OCI-LY1 (cell line): ENCODE measurements around the gene RAD51B.
A peak's percentile ranks its signal among the peaks of the same experiment; 100 is the strongest.

Source experiments
- H2AFZ ChIP-seq: fragments of 200-600 bp; sonication (generic), shearing (Covaris generic); 2 replicates; pipeline ENCODE4 v1.6.0; 2014; ENCODE audit warnings: antibody characterized with exemption, mild to moderate bottlenecking, low read length
- H3F3A ChIP-seq: fragments of 200-600 bp; sonication (generic), shearing (Covaris generic); 2 replicates; pipeline ENCODE4 v1.6.0; 2014; ENCODE audit warnings: mild to moderate bottlenecking, antibody characterized with exemption, low read length, moderate library complexity; ENCODE audit not compliant: insufficient read depth
- H3K27ac ChIP-seq: fragments of 200-600 bp; sonication (generic); 2 replicates; pipeline ENCODE4 v1.5.1; 2014; ENCODE audit warnings: low read length, mixed run types, mild to moderate bottlenecking, low read depth; ENCODE audit not compliant: poor library complexity, severe bottlenecking
- H3K27me3 ChIP-seq: fragments of 200-600 bp; sonication (generic); 2 replicates; pipeline ENCODE4 v1.6.0; 2014; ENCODE audit warnings: antibody characterized with exemption, mild to moderate bottlenecking, low read length, moderate library complexity; ENCODE audit not compliant: insufficient read depth
- H3K36me3 ChIP-seq: fragments of 200-600 bp; sonication (generic); 2 replicates; pipeline ENCODE4 v1.6.1; 2014; ENCODE audit warnings: mild to moderate bottlenecking, antibody characterized with exemption, low read length, moderate library complexity, mixed read lengths; ENCODE audit not compliant: insufficient read depth
- H3K4me1 ChIP-seq: fragments of 200-600 bp; sonication (generic); 2 replicates; pipeline ENCODE4 v1.5.1; 2014; ENCODE audit warnings: mild to moderate bottlenecking, low read length, moderate library complexity; ENCODE audit not compliant: insufficient read depth, severe bottlenecking
- H3K4me2 ChIP-seq: fragments of 200-600 bp; sonication (generic), shearing (Covaris generic); 2 replicates; pipeline ENCODE4 v1.6.1; 2014; ENCODE audit warnings: low read length
- H3K4me3 ChIP-seq: fragments of 200-600 bp; sonication (generic); 2 replicates; pipeline ENCODE4 v1.5.1; 2014; ENCODE audit warnings: low read length, low read depth, mild to moderate bottlenecking, mixed read lengths; ENCODE audit not compliant: poor library complexity, severe bottlenecking
- H3K79me2 ChIP-seq: fragments of 200-600 bp; shearing (Covaris generic); 2 replicates; pipeline ENCODE4 v1.6.1; 2016; ENCODE audit warnings: mixed run types, low read length, mixed read lengths; ENCODE audit not compliant: insufficient read depth
- H3K9ac ChIP-seq: fragments of 200-600 bp; sonication (generic), shearing (Covaris generic); 2 replicates; pipeline ENCODE4 v1.6.1; 2014; ENCODE audit warnings: mild to moderate bottlenecking, low read length, mixed read lengths
- H3K9me2 ChIP-seq: fragments of 200-600 bp; sonication (generic), shearing (Covaris generic); 2 replicates; pipeline ENCODE4 v1.6.1; 2014; ENCODE audit warnings: low read depth, mild to moderate bottlenecking, low read length, mixed read lengths
- H3K9me3 ChIP-seq: fragments of 200-600 bp; shearing (Covaris generic); 2 replicates; pipeline ENCODE4 v1.6.1; 2014; ENCODE audit warnings: low read length, mixed read lengths
- H4K20me1 ChIP-seq: fragments of 200-600 bp; sonication (generic), shearing (Covaris generic); 2 replicates; pipeline ENCODE4 v1.6.0; 2016; ENCODE audit warnings: mild to moderate bottlenecking, low read length; ENCODE audit not compliant: insufficient read depth
- EZH2 ChIP-seq: fragments of 200-600 bp; sonication (generic), shearing (Covaris generic); IDR thresholded peaks from 2 replicates; pipeline ENCODE4 v1.8.0; 2017; ENCODE audit warnings: borderline replicate concordance, mixed run types, mild to moderate bottlenecking, antibody characterized with exemption, low read length, moderate library complexity, mixed read lengths
- TF ChIP-seq, protein P1 (sequence below): fragments of 200-600 bp; sonication (generic), shearing (Covaris generic); IDR thresholded peaks from 2 replicates; pipeline ENCODE4 v1.5.1; 2017; ENCODE audit warnings: mild to moderate bottlenecking, antibody characterized with exemption, low read length, moderate library complexity, mixed read lengths

RAD51B gene

GRCh38 chr14:68292441-68293215 lies 473.0 kb downstream of the RAD51B start:
- Histone ChIP-seq H3K36me3 (no peaks in the 10 kb centered on the region), H3K27me3 (no peaks in the 10 kb centered on the region), H3K9me3 (no peaks in the 10 kb centered on the region), H4K20me1 (no peaks in the 10 kb centered on the region), H3K9me2 (no peaks in the 10 kb centered on the region), H3K4me1 (peaks cover 66% of the 10 kb centered on the region), H3K79me2 (no peaks in the 10 kb centered on the region), H2AFZ (no peak overlapping the region), H3K4me3 (peak overlapping the region; percentile 9), H3F3A (no peaks in the 10 kb centered on the region), H3K27ac (peak overlapping the region; percentile 87), H3K4me2 (peak overlapping the region; percentile 42), H3K9ac (peak overlapping the region; percentile 44)
- TF ChIP-seq, protein P1, sequence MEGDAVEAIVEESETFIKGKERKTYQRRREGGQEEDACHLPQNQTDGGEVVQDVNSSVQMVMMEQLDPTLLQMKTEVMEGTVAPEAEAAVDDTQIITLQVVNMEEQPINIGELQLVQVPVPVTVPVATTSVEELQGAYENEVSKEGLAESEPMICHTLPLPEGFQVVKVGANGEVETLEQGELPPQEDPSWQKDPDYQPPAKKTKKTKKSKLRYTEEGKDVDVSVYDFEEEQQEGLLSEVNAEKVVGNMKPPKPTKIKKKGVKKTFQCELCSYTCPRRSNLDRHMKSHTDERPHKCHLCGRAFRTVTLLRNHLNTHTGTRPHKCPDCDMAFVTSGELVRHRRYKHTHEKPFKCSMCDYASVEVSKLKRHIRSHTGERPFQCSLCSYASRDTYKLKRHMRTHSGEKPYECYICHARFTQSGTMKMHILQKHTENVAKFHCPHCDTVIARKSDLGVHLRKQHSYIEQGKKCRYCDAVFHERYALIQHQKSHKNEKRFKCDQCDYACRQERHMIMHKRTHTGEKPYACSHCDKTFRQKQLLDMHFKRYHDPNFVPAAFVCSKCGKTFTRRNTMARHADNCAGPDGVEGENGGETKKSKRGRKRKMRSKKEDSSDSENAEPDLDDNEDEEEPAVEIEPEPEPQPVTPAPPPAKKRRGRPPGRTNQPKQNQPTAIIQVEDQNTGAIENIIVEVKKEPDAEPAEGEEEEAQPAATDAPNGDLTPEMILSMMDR = no peak
- no peak for TF ChIP-seq EZH2

DNA sequence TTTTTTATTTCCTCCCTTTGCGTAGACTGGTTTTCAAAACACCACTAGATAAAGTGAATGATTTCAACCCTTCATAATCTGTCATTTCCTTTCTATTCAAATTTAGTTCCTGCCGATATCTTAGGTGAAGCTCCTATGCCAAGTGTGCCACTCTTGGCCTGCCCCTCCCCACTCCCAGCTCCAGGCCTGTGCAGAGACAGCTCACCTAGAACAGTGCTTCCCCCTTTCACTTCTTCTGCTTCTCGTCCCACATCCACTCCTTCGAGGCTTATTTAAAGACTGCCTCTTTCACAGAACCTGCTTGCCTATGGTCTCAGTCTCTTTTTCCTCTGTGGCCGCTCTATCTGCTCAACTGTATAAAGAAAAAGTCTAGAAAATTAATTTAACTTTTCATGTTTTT lies 473.8 kb downstream of the RAD51B start:
- no peaks in the 10 kb centered on the region for H3K9me3 ChIP-seq
- H3K4me1 ChIP-seq = peaks cover 65% of the 10 kb centered on the region

GRCh38 chr14:68295316-68295816 lies 475.8 kb downstream of the RAD51B start:
- H3K9me2 ChIP-seq = no peaks in the 10 kb centered on the region
- peaks cover 60% of the 10 kb centered on the region for H3K4me1 ChIP-seq
- H3K79me2 ChIP-seq = no peaks in the 10 kb centered on the region
- no peaks in the 10 kb centered on the region for H3K9me3 ChIP-seq
- H3K4me3 ChIP-seq = no peak overlapping the region
- TF ChIP-seq EZH2 = no peak
- TF ChIP-seq, protein P1 = no peak
- peak overlapping the region; percentile 87 for H3K27ac ChIP-seq
- no peaks in the 10 kb centered on the region for H3K36me3 ChIP-seq
- no peak overlapping the region for H2AFZ ChIP-seq
- H3F3A ChIP-seq = no peaks in the 10 kb centered on the region
- H3K9ac ChIP-seq = peak overlapping the region; percentile 41
- H3K27me3 ChIP-seq = no peaks in the 10 kb centered on the region
- H4K20me1 ChIP-seq = no peaks in the 10 kb centered on the region
- peak overlapping the region; percentile 42; the same call in 1 of the 2 replicates for H3K4me2 ChIP-seq

More for the DNA sequence above, 473.8 kb downstream of the RAD51B start:
- Histone ChIP-seq H3K9ac (peak overlapping the region; percentile 44), H3K79me2 (no peaks in the 10 kb centered on the region), H3K27me3 (no peaks in the 10 kb centered on the region), H3K4me3 (peak overlapping the region; percentile 9), H3K4me2 (peak overlapping the region; percentile 42), H3K9me2 (no peaks in the 10 kb centered on the region), H2AFZ (no peak overlapping the region), H3K36me3 (no peaks in the 10 kb centered on the region), H3F3A (no peaks in the 10 kb centered on the region), H4K20me1 (no peaks in the 10 kb centered on the region), H3K27ac (peak overlapping the region; percentile 87)
- TF ChIP-seq EZH2 = no peak
- TF ChIP-seq, protein P1 = no peak
